Smooth muscle cell (in vitro differentiated cells): ENCODE results near the gene SPRED2. TPM values are rescaled to one million over a fixed set of nuclear protein-coding genes. Genes with fewer than 3 reads are reported as not detected.

ENCODE experiments used
- DNase-seq: peaks from one replicate; lab custom pipeline; 2025; ENCODE audit not compliant: unreplicated experiment; lab: John Stamatoyannopoulos, UW
- H2AFZ ChIP-seq: fragments of 200-600 bp; sonication (generic); 2 replicates; pipeline ENCODE4 v1.6.0; 2016; ENCODE audit warnings: antibody characterized with exemption, low read depth, mild to moderate bottlenecking
- H3F3A ChIP-seq: fragments of 200-600 bp; sonication (generic); 2 replicates; pipeline ENCODE4 v1.6.0; 2017; ENCODE audit warnings: antibody characterized with exemption, low read depth
- H3K27ac ChIP-seq: fragments of 200-600 bp; sonication (generic); 2 replicates; pipeline ENCODE4 v1.5.1; 2016; ENCODE audit warnings: low read depth, mild to moderate bottlenecking
- H3K27me3 ChIP-seq: fragments of 200-600 bp; sonication (generic); 2 replicates; pipeline ENCODE4 v1.6.1; 2016; ENCODE audit warnings: low read depth, mild to moderate bottlenecking
- H3K36me3 ChIP-seq: fragments of 200-600 bp; sonication (generic); 2 replicates; pipeline ENCODE4 v1.5.1; 2016; ENCODE audit warnings: low read depth
- H3K4me1 ChIP-seq: fragments of 200-600 bp; sonication (generic); 2 replicates; pipeline ENCODE4 v1.5.1; 2016; ENCODE audit warnings: low read depth
- H3K4me2 ChIP-seq: fragments of 200-600 bp; sonication (generic); 2 replicates; pipeline ENCODE4 v1.6.0; 2016; ENCODE audit warnings: mild to moderate bottlenecking
- H3K4me3 ChIP-seq: fragments of 200-600 bp; sonication (generic); 2 replicates; pipeline ENCODE4 v1.5.1; 2016; ENCODE audit warnings: mild to moderate bottlenecking
- H3K79me2 ChIP-seq: fragments of 200-600 bp; sonication (generic); 2 replicates; pipeline ENCODE4 v1.6.0; 2016; ENCODE audit warnings: low read depth, mild to moderate bottlenecking
- H3K9ac ChIP-seq: fragments of 200-600 bp; sonication (generic); 2 replicates; pipeline ENCODE4 v1.6.0; 2016; ENCODE audit warnings: low read depth
- H3K9me3 ChIP-seq: fragments of 200-600 bp; sonication (generic); replicated peaks from 2 replicates; pipeline ENCODE4 v1.5.1; 2016; ENCODE audit warnings: low read depth
- H4K20me1 ChIP-seq: fragments of 200-600 bp; sonication (generic); 2 replicates; pipeline ENCODE4 v1.6.0; 2016; ENCODE audit warnings: low read depth
- WGBS: methylation state at CpG from one replicate; pipeline ENCODE4 v1.1.7; 2016; ENCODE audit warnings: low lambda C conversion rate; 5-methylcytosine and 5-hydroxymethylcytosine counted together
- polyA plus RNA-seq: library from polyadenylated mRNA; unstranded; fragments of >200 nt; fragmentation: Nextera tagmentation; extraction: Ambion mirVana; gene quantifications from 2 replicates; pipeline ENCODE4 v1.2.1, GENCODE V29; 2016
- total RNA-seq: library from RNA; depleted of rRNA; stranded (reverse); fragments of >200 nt; gene quantifications from 2 replicates; pipeline ENCODE4 v1.2.3, GENCODE V29; 2014
- TF ChIP-seq, protein P1 (sequence below): fragments of 200-600 bp; sonication (generic); IDR thresholded peaks from 2 replicates; pipeline ENCODE4 v1.5.1; 2017; ENCODE audit warnings: borderline replicate concordance, mild to moderate bottlenecking, antibody characterized with exemption; ENCODE audit not compliant: insufficient read depth, poor library complexity, severe bottlenecking

The SPRED2 gene
- total and polyA plus RNA-seq, 2 experiments from 2014 or later, result 18.3 to 23.7 TPM

- Histone ChIP-seq H3K9ac (no peak overlapping the region), H3K9me3 (no peaks in the 10 kb centered on the region), H3K4me3 (no peak overlapping the region), H4K20me1 (no peaks in the 10 kb centered on the region), H3K79me2 (no peaks in the 10 kb centered on the region), H3F3A (peaks cover 10% of the 10 kb centered on the region), H3K27ac (peak overlapping the region; percentile 63), H3K36me3 (no peaks in the 10 kb centered on the region), H2AFZ (no peak overlapping the region), H3K27me3 (no peaks in the 10 kb centered on the region), H3K4me1 (peaks cover 9% of the 10 kb centered on the region), H3K4me2 (peak overlapping the region; percentile 25)
- no peak for DNase-seq
- TF ChIP-seq, protein P1, sequence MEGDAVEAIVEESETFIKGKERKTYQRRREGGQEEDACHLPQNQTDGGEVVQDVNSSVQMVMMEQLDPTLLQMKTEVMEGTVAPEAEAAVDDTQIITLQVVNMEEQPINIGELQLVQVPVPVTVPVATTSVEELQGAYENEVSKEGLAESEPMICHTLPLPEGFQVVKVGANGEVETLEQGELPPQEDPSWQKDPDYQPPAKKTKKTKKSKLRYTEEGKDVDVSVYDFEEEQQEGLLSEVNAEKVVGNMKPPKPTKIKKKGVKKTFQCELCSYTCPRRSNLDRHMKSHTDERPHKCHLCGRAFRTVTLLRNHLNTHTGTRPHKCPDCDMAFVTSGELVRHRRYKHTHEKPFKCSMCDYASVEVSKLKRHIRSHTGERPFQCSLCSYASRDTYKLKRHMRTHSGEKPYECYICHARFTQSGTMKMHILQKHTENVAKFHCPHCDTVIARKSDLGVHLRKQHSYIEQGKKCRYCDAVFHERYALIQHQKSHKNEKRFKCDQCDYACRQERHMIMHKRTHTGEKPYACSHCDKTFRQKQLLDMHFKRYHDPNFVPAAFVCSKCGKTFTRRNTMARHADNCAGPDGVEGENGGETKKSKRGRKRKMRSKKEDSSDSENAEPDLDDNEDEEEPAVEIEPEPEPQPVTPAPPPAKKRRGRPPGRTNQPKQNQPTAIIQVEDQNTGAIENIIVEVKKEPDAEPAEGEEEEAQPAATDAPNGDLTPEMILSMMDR, result no peak
Measured at GRCh38 chr2:65456064-65456463, 23.7 kb upstream of the SPRED2 start.

DNA sequence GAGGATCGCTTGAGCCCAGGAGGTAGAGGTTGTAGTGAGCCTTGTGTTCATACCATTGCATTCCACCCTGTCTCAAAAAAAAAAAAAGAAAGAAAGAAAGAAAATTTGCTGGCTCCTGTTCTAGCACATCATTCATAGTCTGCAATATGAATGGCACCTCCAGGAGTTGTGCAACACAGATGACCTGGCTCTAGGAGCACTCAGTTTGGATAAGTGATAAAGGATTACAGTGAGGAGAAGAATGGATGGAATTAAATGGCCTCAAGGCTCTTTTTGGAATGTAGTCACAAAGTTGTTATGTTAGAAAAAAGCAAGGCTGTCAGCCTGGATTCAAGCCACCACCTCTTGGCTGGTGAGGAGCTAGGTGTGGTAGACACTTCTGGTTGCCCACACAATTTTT lies 21.5 kb upstream of the SPRED2 start:
- Histone ChIP-seq H3K4me3 (no peak overlapping the region), H3K4me1 (peaks cover 9% of the 10 kb centered on the region), H3K9ac (no peak overlapping the region), H3K36me3 (no peaks in the 10 kb centered on the region), H3K4me2 (no peak overlapping the region), H4K20me1 (no peaks in the 10 kb centered on the region), H3K79me2 (no peaks in the 10 kb centered on the region), H3K27me3 (no peaks in the 10 kb centered on the region), H3K9me3 (no peaks in the 10 kb centered on the region), H2AFZ (no peak overlapping the region), H3K27ac (no peak overlapping the region), H3F3A (peaks cover 10% of the 10 kb centered on the region)
- WGBS, result 100% methylated on average over 1 of the region's 1 CpG
- TF ChIP-seq, protein P1, result no peak
- DNase-seq, result no peak

GRCh38 chr2:65452150-65452895 lies 19.9 kb upstream of the SPRED2 start:
- Histone ChIP-seq H3K9ac (no peak overlapping the region), H3K4me2 (no peak overlapping the region), H4K20me1 (no peaks in the 10 kb centered on the region), H3K27me3 (no peaks in the 10 kb centered on the region), H3K36me3 (no peaks in the 10 kb centered on the region), H3K27ac (peak overlapping the region; percentile 54), H3K79me2 (no peaks in the 10 kb centered on the region), H3K9me3 (no peaks in the 10 kb centered on the region), H2AFZ (no peak overlapping the region), H3K4me3 (no peak overlapping the region), H3K4me1 (peaks cover 9% of the 10 kb centered on the region), H3F3A (peaks cover 10% of the 10 kb centered on the region)
- no peak for DNase-seq
- WGBS, result 71% methylated on average over 5 of the region's 5 CpGs
- TF ChIP-seq, protein P1, result no peak

DNA sequence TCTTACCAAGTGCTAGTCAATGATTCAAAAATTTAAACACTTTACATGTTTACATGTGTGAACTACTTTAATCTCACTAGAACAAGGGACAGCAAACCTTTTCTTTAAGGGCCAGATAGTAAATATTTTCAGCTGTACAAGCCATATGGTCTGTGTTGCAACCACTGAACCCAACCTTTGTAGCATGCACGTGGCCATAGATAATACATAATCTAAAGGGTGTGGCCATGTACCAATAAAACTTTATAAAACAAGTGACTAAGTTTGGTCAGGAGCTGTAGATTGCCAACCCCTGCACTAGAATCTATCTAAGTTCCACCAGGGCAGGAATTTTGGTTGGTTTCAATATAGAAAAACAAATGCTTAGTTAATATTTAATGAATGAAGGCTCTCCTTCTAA lies 18.4 kb upstream of the SPRED2 start:
- TF ChIP-seq, protein P1, result no peak
- no peak overlapping the region for H3K4me2 ChIP-seq
- H3F3A ChIP-seq, result peaks cover 8% of the 10 kb centered on the region
- H3K27me3 ChIP-seq, result no peaks in the 10 kb centered on the region
- no peak overlapping the region for H3K4me3 ChIP-seq
- 58% methylated on average over 1 of the region's 1 CpG for WGBS
- no peaks in the 10 kb centered on the region for H4K20me1 ChIP-seq
- no peaks in the 10 kb centered on the region for H3K79me2 ChIP-seq
- no peak overlapping the region for H2AFZ ChIP-seq
- peaks cover under 1% of the 10 kb centered on the region for H3K4me1 ChIP-seq
- H3K36me3 ChIP-seq, result no peaks in the 10 kb centered on the region
- H3K9me3 ChIP-seq, result no peaks in the 10 kb centered on the region
- no peak overlapping the region for H3K9ac ChIP-seq
- no peak overlapping the region for H3K27ac ChIP-seq
- DNase-seq, result no peak
